Vagina (tissue), 2 donors: ENCODE measurements around the gene ASAH2.

Experiments used
- CTCF ChIP-seq, 3 experiments: fragments of 450-650 bp in 2 of 3; fragments of 200-600 bp in 1 of 3; sonication (generic) in 1 of 3; IDR thresholded peaks; one replicate each; pipeline ENCODE4 v1.5.1; 2017 to 2019; ENCODE audit warnings: antibody characterized with exemption in 3 of 3, mild to moderate bottlenecking in 2 of 3, moderate library complexity in 2 of 3
- POLR2AphosphoS5 ChIP-seq, 2 donors: sonication (generic); formaldehyde crosslinking; IDR thresholded peaks; one replicate each; pipeline ENCODE4 v1.9.0; 2017; ENCODE audit warnings: antibody characterized with exemption in 2 of 2, mild to moderate bottlenecking in 2 of 2, low read depth in 1 of 2; ENCODE audit not compliant: insufficient read depth in 1 of 2

GRCh38 chr10:50271564-50272250, 20.4 kb upstream of the ASAH2 start:
- TF ChIP-seq CTCF (IDR thresholded peaks at IDR 0.05) = no peak
- TF ChIP-seq POLR2AphosphoS5 (IDR thresholded peaks at IDR 0.05; ENCODE audit: insufficient read depth in 1 of 2, low read depth in 1 of 2) = no peak
